ENCODE results near the gene SNAPIN. TPM values are rescaled to one million over a fixed set of nuclear protein-coding genes. Genes with fewer than 3 reads are reported as not detected.

Gene SNAPIN
- total and polyA plus RNA-seq, 8 donors: 34.5 to 44.1 (median 38.4) TPM

GRCh38 chr1:153646672-153647345, 11.7 kb upstream of the SNAPIN start:
- Histone ChIP-seq H3K4me3 (no peak overlapping the region), H3K36me3 (peaks cover 0 to 59% of the 10 kb centered on the region in 2 donors), H3K27me3 (no peaks in the 10 kb centered on the region), H3K4me1 (peaks cover 0 to 41% of the 10 kb centered on the region in 2 donors), H3K27ac (peak overlapping the region in 1 of 2 donors; percentile 65), H3K9me3 (no peaks in the 10 kb centered on the region)
- DNase-seq (no peak), ATAC-seq (peak; percentile 66)
- intact Hi-C loops (cut with DNase I): no loop called here
- TF ChIP-seq CTCF (IDR thresholded peaks at IDR 0.05): no peak

- Histone ChIP-seq H3K4me1 (peaks cover 0 to 40% of the 10 kb centered on the region in 2 donors), H3K36me3 (peaks cover 0 to 54% of the 10 kb centered on the region in 2 donors), H3K4me3 (no peak overlapping the region), H3K27me3 (no peaks in the 10 kb centered on the region), H3K9me3 (no peaks in the 10 kb centered on the region), H3K27ac (peak overlapping the region in 1 of 2 donors; percentile 65)
- TF ChIP-seq CTCF (IDR thresholded peaks at IDR 0.05): no peak
- DNase-seq (no peak), ATAC-seq (no peak)
- intact Hi-C loops (cut with DNase I): no loop called here
Observed at GRCh38 chr1:153647346-153647714, 11.2 kb upstream of the SNAPIN start.

- peaks cover 0 to 40% of the 10 kb centered on the region in 2 donors for H3K4me1 ChIP-seq
- DNase-seq: no peak
Observed at GRCh38 chr1:153648000-153648643, 10.4 kb upstream of the SNAPIN start.

GRCh38 chr1:153649137-153649862, 9.2 kb upstream of the SNAPIN start:
- ATAC-seq (no peak), DNase-seq (no peak)
- intact Hi-C loops (cut with DNase I): no loop called here
- TF ChIP-seq CTCF (IDR thresholded peaks at IDR 0.05): no peak
- no peaks in the 10 kb centered on the region for H3K27me3 ChIP-seq
- no peaks in the 10 kb centered on the region for H3K9me3 ChIP-seq
- H3K4me1 ChIP-seq: peaks cover 0 to 32% of the 10 kb centered on the region in 2 donors
- no peak overlapping the region for H3K4me3 ChIP-seq
- peaks cover 0 to 34% of the 10 kb centered on the region in 2 donors for H3K36me3 ChIP-seq
- H3K27ac ChIP-seq: no peak overlapping the region

More at GRCh38 chr1:153648000-153648643, 10.4 kb upstream of the SNAPIN start:
- H3K27ac ChIP-seq: no peak overlapping the region
- H3K27me3 ChIP-seq: no peaks in the 10 kb centered on the region
- peaks cover 0 to 46% of the 10 kb centered on the region in 2 donors for H3K36me3 ChIP-seq
- ATAC-seq: no peak
- no peak for TF ChIP-seq CTCF (IDR thresholded peaks at IDR 0.05)
- no peaks in the 10 kb centered on the region for H3K9me3 ChIP-seq
- no peak overlapping the region for H3K4me3 ChIP-seq
- intact Hi-C loops (cut with DNase I): no loop called here

GRCh38 chr1:153649863-153650235, 8.7 kb upstream of the SNAPIN start:
- H3K27ac ChIP-seq: no peak overlapping the region
- peaks cover 0 to 29% of the 10 kb centered on the region in 2 donors for H3K36me3 ChIP-seq
- no peaks in the 10 kb centered on the region for H3K27me3 ChIP-seq
- peaks cover 0 to 29% of the 10 kb centered on the region in 2 donors for H3K4me1 ChIP-seq
- H3K9me3 ChIP-seq: no peaks in the 10 kb centered on the region
- H3K4me3 ChIP-seq: no peak overlapping the region
- no peak for TF ChIP-seq CTCF (IDR thresholded peaks at IDR 0.05)
- ATAC-seq (no peak), DNase-seq (no peak)
- intact Hi-C loops (cut with DNase I): no loop called here

Measured in left lung (tissue), 10 donors.